Cardiac muscle cell (in vitro differentiated cells and primary cell): ENCODE results near the gene OR4D9. TPM values are rescaled to one million over a fixed set of nuclear protein-coding genes. Genes with fewer than 3 reads are reported as not detected.

ENCODE experiments used
- DNase-seq, 2 donors: peaks; one replicate each; pipeline versions ENCODE4 v3.0.0 to v3.0.0-alpha.2; 2010 to 2017; ENCODE audit warnings: low read depth in 1 of 2, low spot score in 1 of 2
- H3K27ac ChIP-seq: fragments of 200-600 bp; sonication (generic); 2 replicates; pipeline ENCODE4 v1.5.1; 2016
- H3K27me3 ChIP-seq: fragments of 200-600 bp; sonication (generic); 2 replicates; pipeline ENCODE4 v1.6.0; 2016; ENCODE audit warnings: control low read depth
- H3K36me3 ChIP-seq: fragments of 200-600 bp; sonication (generic); 2 replicates; pipeline ENCODE4 v1.5.1; 2016; ENCODE audit warnings: control low read depth
- H3K4me1 ChIP-seq: fragments of 200-600 bp; sonication (generic); 2 replicates; pipeline ENCODE4 v1.8.1; 2017; ENCODE audit warnings: low read depth, mild to moderate bottlenecking, mixed run types
- H3K4me3 ChIP-seq: fragments of 200-600 bp; sonication (generic); 2 replicates; pipeline ENCODE4 v1.5.1; 2016; ENCODE audit warnings: mild to moderate bottlenecking
- H3K9me3 ChIP-seq: fragments of 200-600 bp; sonication (generic); 2 replicates; pipeline ENCODE4 v1.5.1; 2017; ENCODE audit warnings: low read depth, mild to moderate bottlenecking, control low read depth
- polyA plus RNA-seq: library from polyadenylated mRNA; unstranded; fragments of >200 nt; fragmentation: Nextera tagmentation; extraction: Ambion mirVana; gene quantifications from 2 replicates; pipeline ENCODE4 v1.2.1, GENCODE V29; 2016
- total RNA-seq: library from RNA; depleted of rRNA; stranded (reverse); fragments of >200 nt; gene quantifications from 2 replicates; pipeline ENCODE4 v1.2.3, GENCODE V29; 2016
- TF ChIP-seq, protein P1 (sequence below): IDR thresholded peaks from 2 replicates; pipeline ENCODE4 v1.5.1; 2012; ENCODE audit warnings: low read depth, mild to moderate bottlenecking, low read length

Gene OR4D9
- total and polyA plus RNA-seq, 2 experiments from 2014 or later = not detected

DNA sequence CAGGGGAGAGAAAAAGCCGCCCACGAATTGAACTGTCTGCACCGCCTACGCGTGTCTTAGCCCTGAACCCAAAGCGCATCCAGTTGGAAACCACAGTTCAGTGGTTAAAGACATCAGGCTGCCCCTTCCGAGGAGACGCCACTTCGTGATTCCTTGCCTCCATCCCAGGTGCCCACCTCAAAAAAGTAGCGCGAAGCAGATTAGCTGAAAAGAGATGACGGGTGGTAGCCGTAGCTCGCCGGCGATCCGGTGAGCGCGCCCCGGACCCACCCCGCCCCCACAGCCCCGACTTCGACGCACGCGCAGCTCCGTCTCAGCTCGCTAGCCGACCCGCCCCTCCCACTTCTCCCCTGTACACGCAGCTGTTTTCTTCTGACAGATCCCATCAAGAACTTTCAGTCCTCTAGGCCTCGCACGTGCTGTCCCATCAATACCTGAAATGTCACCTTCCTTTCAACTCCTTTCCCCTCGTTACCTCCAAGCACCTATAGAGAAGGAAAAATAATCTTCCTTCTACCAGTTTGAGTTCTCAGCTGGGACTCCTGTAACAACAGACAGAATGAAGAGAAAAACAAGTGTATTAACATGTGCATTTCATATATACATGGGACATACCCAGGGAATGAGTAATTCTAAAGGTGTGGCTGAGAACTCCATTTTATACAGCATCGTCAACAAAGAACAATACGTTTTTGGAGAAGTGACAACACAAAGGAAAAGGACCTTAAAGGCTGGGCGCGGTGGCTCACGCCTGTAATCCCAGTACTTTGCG is 49.5 kb downstream of the OR4D9 start:
- Histone ChIP-seq H3K27ac (no peak overlapping the region), H3K36me3 (no peaks in the 10 kb centered on the region), H3K9me3 (no peaks in the 10 kb centered on the region), H3K27me3 (no peaks in the 10 kb centered on the region), H3K4me1 (no peaks in the 10 kb centered on the region), H3K4me3 (peak overlapping the region; percentile 78)
- TF ChIP-seq, protein P1, sequence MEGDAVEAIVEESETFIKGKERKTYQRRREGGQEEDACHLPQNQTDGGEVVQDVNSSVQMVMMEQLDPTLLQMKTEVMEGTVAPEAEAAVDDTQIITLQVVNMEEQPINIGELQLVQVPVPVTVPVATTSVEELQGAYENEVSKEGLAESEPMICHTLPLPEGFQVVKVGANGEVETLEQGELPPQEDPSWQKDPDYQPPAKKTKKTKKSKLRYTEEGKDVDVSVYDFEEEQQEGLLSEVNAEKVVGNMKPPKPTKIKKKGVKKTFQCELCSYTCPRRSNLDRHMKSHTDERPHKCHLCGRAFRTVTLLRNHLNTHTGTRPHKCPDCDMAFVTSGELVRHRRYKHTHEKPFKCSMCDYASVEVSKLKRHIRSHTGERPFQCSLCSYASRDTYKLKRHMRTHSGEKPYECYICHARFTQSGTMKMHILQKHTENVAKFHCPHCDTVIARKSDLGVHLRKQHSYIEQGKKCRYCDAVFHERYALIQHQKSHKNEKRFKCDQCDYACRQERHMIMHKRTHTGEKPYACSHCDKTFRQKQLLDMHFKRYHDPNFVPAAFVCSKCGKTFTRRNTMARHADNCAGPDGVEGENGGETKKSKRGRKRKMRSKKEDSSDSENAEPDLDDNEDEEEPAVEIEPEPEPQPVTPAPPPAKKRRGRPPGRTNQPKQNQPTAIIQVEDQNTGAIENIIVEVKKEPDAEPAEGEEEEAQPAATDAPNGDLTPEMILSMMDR = no peak
- peak; percentile 87 to 89 for DNase-seq

DNA sequence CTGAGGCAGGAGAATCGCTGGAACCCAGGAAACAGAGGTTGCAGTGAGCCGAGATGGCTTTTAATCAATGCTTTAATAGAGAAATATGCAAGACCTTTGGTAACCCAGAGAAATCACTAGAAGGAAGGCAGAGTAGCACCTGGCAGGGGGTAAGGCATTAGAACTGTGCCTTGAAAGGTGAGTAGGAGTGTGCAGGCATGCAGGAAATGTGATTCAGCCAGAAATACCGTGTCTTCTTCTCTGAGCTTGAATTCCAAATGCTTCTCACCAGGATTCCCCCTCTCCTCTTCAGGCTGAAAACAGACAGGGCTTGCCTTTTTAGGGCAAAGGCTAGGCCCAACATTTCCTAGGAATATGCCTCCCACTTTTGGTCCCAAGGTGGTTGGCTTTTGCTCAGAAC is 51.0 kb downstream of the OR4D9 start:
- Histone ChIP-seq H3K36me3 (no peaks in the 10 kb centered on the region), H3K27ac (no peak overlapping the region), H3K9me3 (no peaks in the 10 kb centered on the region), H3K27me3 (no peaks in the 10 kb centered on the region), H3K4me3 (no peak overlapping the region), H3K4me1 (no peaks in the 10 kb centered on the region)
- no peak for DNase-seq
- TF ChIP-seq, protein P1 = no peak

Other genes starting within 250 kb of the OR4D9 start
- gene OR5AN1, start 152.6 kb upstream of the OR4D9 start, total RNA-seq = not detected in 2 replicates
- gene OR5AN1, start 152.6 kb upstream of the OR4D9 start, polyA plus RNA-seq = not detected in 2 replicates
- not detected in 2 replicates for gene OR5A2, start 85.1 kb upstream of the OR4D9 start, total RNA-seq
- gene OR5A2, start 85.1 kb upstream of the OR4D9 start, polyA plus RNA-seq = not detected in 2 replicates
- not detected in 2 replicates for gene OR5A1, start 75.1 kb upstream of the OR4D9 start, total RNA-seq
- gene OR5A1, start 75.1 kb upstream of the OR4D9 start, polyA plus RNA-seq = not detected in 2 replicates
- not detected in 2 replicates for gene OR4D6, start 54.6 kb upstream of the OR4D9 start, total RNA-seq
- gene OR4D6, start 54.6 kb upstream of the OR4D9 start, polyA plus RNA-seq = not detected in 2 replicates
- not detected in 2 replicates for gene OR4D10, start 38.2 kb upstream of the OR4D9 start, total RNA-seq
- not detected in 2 replicates for gene OR4D10, start 38.2 kb upstream of the OR4D9 start, polyA plus RNA-seq
- gene OR4D11, start 8.0 kb upstream of the OR4D9 start, total RNA-seq = not detected in 2 replicates
- not detected in 2 replicates for gene OR4D11, start 8.0 kb upstream of the OR4D9 start, polyA plus RNA-seq
- gene OSBP, start 104.2 kb downstream of the OR4D9 start, total RNA-seq = 20.6 and 27.3 TPM in 2 replicates
- gene OSBP, start 104.2 kb downstream of the OR4D9 start, polyA plus RNA-seq = 30.7 and 39.8 TPM in 2 replicates
- gene PATL1, start 157.5 kb downstream of the OR4D9 start, total RNA-seq = 7.9 and 10.9 TPM in 2 replicates
- gene PATL1, start 157.5 kb downstream of the OR4D9 start, polyA plus RNA-seq = 11.4 and 15.8 TPM in 2 replicates
- not detected in 2 replicates for gene OR10V1, start 202.3 kb downstream of the OR4D9 start, total RNA-seq
- not detected in 2 replicates for gene OR10V1, start 202.3 kb downstream of the OR4D9 start, polyA plus RNA-seq
- gene STX3, start 243.8 kb downstream of the OR4D9 start, total RNA-seq = 32.5 and 42.3 TPM in 2 replicates
- 21.7 and 27.8 TPM in 2 replicates for gene STX3, start 243.8 kb downstream of the OR4D9 start, polyA plus RNA-seq